Right renal pelvis (tissue), 4 donors: ENCODE data around the gene P3H2. TPM values are rescaled to one million over a fixed set of nuclear protein-coding genes. Genes with fewer than 3 reads are reported as not detected.

Source experiments
- DNase-seq, 4 donors: peaks; one replicate each; pipeline ENCODE4 v3.0.0-alpha.2; 2013; ENCODE audit warnings: low read depth in 4 of 4, low spot score in 3 of 4, missing footprints in 1 of 4
- polyA plus RNA-seq, 4 donors: library from polyadenylated mRNA; unstranded; fragments of 120-200 nt; gene quantifications; one replicate each; pipeline ENCODE4 v1.2.1, GENCODE V29; 2013; ENCODE audit not compliant: insufficient read length in 4 of 4

P3H2 gene
- polyA plus RNA-seq, 4 donors, result 84.2 to 128 (median 106) TPM

DNA sequence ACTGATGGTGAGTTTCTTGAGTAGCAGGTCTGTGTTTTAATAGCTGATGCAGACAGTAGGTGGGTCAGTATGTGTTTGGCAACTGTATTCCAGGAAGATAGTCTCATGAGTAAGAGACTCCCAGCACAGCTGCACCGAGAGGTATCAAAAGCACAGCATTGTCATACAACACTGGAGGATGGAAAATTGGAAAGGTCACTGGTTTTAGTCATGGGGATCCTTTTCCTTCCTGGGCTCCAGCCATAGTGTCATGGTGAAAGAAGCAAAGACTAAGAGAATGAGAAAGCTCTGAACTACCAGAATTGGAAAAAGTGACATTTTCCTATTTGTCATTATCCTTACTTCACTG lies 61.5 kb downstream of the P3H2 start:
- no peak for DNase-seq

DNA sequence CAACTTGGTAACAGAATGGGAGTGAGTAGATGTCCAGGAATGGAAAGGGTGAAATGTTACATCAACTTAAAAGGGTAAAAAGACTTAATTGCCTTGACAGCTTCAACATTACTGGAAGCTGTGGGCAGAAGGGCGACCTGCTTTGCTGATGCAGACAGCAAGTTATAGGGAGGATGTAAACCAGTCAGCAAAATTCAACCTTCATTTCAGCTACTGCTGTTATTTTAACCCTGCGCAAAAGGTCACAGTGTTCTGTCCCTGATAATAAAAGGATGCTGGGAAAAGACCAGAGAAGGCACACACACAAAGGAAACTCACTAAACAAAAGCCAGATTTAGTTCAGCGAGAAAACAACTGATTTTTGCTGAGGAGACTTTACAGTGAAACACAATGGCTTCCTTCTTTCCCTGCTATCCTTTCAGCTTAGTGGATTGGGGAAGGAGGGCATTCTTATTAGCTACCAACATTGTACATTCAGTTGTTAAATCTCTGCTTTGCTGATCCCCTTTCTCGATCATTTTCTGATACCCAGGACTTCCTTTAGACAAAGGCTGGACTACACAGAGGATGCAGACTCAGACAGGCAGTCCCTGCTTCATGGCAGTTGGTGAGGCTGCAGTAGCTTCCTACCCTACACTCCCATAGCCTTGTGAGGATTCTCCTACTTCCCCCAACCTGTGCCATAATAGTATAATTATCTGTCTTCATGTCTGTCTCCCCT lies 62.0 kb downstream of the P3H2 start:
- no peak for DNase-seq

DNA sequence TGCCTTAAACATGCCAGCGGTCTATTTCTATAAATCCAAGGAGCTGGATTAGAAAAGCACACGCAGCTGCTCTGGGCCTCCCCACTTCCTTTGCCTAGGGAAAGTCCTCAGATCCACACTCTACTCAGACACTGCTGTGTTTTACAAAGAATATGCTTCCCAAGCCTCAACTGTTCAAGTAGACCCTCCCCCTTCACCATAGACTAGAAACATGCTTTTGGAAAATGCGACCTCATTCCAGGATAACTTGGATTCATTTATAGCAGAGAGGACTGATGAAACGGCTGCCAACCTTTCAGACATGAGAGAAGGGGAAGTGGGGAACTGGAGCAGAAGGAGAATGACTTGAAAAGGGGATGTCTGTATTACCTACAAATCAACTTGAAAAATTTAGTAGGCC lies 64.0 kb downstream of the P3H2 start:
- no peak for DNase-seq

DNA sequence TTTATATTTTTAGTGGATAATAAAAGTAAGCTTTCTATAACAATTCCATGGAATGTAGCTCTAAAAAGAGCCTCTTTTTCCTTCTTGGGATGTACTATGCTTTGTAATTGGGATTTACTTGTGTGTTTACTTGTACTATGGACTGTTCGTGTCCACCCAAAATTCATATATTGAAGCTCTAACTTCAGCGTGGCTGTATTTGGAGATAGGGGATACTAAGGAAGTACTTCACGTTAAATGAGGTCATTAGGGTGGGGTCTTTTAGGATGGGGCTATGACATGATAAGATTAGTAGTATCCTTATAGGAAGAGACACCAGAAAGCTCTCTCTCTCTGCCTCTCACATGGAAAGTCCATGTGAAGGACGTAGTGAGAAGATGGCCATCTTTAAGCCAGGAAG lies 64.9 kb downstream of the P3H2 start:
- DNase-seq, result no peak

DNA sequence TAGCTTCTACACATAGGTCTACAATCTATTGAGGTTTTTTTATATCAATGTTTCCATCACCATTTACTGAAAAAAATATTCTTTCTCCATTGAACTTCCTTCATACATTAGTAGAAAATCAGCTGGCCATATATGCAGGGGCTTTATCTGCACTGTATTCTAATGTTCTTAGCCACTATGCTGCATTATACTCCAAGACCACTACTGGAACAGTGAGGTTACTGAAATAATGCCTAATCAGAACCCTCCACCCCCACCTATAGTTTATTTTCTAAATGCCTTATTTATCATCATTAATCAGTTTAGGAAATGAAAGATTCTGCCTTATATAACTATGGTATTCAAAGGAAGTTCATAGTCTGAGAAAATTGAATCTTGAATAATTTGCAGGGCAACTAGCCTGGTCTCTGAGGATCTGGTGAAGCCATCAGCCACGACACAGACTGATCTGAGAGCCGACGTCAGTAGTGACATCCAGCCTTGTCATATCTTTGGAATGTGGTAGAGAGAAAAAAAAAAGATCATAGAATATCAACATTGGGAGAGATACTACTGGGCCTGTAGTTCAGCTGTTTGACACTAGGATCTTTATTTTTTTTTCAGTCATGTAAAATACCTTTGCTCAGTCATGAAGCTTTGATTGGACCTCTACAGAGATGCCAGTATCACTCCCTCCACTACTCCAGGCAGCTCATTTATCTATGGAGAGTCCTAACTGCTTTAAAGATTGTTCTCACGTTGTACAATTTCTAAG lies 66.6 kb downstream of the P3H2 start:
- DNase-seq, result no peak

DNA sequence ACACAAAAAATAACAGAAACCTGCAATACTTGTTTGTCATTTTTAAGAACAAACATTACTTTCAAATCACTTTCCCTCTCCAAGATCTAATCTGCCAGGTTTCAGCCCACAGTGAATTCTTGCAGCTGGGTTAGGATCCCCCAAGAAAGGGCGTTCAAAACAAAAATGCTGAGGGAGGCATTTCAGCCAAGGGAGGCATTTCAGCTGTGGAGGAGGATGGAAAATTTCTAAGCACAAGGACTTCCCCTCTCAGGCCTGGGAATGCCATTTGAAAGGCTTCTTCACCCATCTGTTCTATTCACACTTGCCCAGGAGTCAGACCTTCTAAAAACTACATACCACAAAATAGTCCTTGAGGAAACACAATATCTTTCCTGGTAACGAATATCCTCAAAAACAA lies 69.1 kb downstream of the P3H2 start:
- DNase-seq, result no peak

DNA sequence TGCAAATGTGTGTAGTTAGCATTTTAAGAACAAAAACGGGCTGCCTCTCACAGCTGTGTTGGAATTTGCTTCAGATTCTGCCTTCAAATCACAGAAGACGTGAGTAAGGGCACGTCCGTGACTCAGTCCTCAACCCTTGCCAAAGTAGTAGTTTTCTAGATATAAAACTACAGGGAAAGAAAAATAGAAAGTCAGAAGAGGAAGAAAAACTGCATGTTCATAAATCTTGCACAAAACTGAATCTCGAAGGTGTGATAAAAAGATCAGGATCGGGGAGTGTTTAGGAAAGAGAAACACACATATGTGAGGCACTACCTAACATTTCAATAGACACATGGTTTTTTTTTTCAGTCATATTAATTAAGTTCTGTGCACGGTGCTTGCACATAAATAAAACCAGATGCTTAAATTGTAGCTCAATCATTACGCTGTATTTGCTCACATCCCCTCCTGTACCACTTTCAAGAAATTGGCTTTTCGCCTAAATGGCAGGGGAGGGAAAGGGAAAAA lies 71.7 kb downstream of the P3H2 start:
- no peak for DNase-seq

DNA sequence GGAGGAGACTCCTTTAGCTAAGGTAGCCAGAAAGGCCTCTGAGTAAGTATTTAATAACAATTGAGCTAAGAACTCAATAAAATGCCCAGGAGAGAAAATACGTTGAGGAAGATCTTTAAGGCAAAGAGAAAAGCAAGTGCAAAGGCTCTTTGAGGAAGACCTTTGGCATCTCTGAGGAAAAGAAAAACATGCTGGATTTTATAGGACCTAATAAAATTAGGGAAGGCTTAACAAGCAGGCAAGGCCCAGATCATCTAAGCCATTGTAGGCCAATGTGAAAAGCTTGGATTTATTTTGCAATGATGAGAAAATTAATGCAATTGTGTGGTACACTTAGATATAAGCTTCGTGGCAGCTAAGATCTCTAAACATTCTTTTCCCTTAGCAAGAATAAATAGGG lies 75.7 kb downstream of the P3H2 start:
- no peak for DNase-seq

DNA sequence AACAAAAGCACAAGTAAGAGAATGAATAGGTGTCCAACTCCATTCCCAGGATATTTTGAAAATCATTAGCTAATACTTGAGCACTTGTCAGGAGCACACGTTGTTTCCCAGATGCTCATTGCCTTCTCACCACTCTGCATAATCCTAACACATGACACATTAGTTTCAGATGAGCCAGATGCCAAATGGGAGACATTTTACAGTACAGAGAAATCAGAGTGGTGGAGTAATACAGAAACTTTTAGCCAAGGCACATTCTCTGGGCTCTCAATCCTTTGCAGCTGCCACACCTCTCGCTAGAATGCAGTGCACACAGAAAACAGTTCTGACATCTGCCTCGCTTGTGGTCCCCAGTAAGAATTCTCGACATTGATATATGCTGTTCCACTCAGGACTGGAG lies 76.6 kb downstream of the P3H2 start:
- DNase-seq, result no peak

DNA sequence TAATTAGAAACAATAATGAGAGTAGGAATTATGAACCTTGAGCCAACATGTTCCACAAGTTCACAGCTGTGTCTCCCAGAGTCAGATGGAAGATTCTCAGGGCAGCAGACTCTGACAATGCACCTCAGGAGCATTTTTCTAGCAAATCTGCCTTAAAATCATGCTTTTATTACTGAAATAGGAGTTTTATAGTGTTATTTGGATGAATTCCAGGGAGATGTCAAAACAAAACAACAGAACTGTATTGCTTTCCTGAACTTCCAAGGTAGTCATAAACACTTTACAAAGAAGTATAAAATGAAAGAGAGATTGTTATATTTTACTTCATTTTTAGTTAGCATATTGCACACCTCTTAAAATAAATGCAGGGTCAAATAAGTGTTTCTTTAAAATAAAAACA lies 77.0 kb downstream of the P3H2 start:
- DNase-seq, result no peak

DNA sequence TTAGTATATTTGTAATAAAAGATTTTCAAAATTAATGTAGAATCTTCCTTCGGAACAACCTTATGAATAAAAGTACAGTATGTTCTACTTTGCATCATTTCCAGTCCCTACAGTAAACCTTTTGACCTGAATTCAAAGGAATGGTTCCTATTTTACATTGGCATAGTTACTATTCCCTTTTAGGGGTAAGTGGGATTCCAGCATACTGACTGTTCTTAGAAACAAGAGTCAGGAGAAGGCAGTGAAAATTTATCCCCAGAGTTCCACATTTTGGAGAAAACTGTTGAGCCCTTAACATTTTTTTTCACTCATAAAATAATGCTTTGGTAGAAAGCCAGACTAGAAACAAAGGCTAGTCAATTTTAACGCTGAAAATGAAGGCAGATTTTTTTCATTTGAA lies 78.1 kb downstream of the P3H2 start:
- DNase-seq, result no peak

DNA sequence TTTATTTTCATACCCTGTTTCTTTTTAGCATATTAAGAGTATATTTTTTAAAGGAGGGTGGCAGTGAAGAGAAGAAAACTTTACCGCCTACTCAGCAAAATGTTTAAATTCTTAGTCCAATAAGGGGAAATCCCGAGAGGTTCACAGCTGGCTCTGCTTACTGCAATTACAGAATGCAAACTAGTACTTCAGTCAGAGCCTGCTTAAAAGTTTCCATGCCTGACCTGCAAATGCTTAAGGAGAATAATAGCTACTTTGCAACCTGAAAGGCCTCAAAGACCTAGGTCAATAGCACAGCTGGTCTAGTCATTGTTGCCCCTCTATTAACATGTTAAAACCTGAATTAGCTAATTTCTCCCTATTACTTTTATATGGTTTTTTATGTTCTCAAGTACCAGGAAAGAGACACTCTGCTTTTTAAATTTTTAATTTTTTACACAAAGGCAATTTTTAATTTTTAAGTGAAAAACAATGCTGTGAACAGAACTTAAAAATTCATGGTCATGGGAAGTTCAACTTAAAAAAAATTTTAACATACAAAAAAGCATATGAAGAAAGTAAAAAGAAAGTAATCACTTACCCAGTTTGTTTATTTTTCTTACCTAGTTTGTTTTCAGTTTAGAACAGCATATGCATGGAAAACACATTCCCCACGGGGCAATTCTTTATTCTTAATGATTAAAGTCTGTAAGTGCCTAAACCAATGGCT lies 79.2 kb downstream of the P3H2 start:
- DNase-seq, result no peak

DNA sequence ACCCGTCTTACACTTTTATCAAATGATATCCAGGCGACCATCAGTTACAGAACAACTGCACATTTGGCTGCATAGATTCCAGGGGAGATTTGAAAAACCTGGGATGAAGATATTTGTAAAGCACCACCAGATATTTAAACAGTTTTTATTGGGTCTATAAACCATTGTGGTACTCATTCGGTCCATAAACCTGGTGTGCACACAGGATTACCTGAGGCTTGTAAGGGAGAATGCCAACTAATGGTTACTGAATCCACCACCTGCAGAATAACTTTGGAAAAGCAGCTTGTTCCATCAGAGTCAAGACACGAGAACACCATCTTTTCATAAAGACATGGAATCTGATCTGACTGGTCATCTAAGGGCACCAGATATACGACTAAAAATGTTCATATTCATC lies 80.6 kb downstream of the P3H2 start:
- no peak for DNase-seq

DNA sequence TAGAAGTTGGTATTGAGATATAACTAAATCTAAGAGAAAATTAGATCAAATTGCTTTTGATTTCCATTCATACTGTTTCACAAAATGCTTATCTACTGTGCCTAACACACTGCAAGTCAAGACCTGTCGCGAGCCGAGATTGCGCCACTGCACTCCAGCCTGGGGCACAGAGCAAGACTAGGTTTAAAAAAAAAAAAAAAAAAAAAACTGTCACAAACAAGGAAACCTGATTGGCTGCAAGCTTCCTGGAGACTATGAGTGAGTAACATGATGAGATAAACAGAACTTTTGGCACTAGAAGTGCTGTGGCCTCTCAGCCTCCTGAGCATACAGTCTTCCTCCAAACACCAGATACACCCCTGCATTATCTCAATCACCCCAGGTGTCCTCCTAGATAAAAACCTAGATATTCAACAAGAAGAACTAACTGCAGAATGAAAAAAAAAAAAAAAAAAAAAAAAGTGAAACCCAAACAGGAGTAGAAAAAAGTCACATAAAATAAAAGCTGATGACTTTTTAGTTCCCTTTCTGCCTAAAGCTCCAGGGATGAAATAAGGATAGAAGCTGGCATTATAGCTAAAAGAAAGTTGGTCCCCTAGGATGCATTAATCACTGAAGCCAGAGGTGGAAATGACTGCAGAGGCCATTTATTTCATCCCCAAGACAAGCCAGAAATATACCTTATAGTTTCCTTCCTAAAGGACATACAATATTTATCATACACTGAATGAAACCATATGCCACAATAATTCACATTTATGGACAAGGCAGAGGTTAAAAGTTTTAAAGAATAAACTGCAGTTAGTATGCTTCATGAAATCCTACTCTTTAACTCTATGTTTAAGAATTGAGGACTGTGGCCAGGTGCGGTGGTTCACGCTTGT lies 82.4 kb downstream of the P3H2 start:
- DNase-seq, result no peak

DNA sequence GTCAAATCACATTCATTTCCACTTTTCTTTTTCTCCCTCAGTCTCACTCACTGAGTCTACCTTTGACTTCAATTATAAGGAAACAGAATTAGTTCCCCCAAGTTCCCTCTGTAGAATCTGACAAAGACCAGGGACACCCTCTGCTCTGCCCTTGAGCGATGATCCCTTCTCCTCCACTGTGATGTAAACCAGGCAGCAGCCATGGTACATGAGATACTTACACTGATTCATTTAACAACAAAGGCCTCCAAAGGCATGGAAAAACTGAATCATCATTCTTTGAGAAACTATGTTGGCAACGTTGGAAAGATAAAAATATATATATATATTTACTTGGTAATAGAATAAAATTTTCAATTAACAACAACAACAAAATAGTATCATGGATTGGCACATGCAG lies 84.1 kb downstream of the P3H2 start:
- no peak for DNase-seq

DNA sequence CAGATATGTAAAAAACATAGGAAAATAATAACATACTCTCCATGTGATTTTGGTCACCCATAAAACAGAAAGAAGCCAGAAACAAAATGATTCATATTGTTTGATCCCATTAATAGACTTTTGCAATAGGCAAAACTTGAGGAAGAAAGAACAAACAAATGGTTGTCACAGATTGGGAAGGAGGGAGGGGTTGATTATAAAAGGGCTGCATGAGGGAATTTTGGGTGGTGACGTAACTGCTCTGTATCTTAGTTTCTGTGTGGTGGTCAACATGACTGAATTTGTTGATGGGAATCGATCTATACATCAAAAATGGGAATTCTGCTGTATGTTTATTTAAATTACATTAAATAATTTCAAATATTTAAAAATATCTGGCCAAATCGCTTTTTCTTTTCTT lies 86.3 kb downstream of the P3H2 start:
- DNase-seq, result no peak

DNA sequence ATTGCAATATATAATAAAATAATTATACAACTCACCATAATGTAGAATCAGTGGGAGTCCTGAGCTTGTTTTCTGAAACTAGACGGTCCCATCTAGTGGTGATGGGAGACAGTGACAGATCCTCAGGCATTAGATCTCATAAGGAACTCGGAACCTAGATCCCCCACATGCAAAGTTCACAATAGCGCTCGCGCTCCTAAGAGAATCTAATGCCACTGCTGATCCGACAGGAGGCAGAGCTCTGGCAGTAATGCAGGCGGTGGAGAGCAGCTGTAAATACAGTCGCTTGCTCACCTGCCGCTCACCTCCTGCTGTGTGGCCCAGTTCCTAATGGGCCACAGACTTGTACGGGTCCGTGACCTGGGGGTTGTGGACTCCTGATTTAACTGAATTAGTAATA lies 87.8 kb downstream of the P3H2 start:
- no peak for DNase-seq

DNA sequence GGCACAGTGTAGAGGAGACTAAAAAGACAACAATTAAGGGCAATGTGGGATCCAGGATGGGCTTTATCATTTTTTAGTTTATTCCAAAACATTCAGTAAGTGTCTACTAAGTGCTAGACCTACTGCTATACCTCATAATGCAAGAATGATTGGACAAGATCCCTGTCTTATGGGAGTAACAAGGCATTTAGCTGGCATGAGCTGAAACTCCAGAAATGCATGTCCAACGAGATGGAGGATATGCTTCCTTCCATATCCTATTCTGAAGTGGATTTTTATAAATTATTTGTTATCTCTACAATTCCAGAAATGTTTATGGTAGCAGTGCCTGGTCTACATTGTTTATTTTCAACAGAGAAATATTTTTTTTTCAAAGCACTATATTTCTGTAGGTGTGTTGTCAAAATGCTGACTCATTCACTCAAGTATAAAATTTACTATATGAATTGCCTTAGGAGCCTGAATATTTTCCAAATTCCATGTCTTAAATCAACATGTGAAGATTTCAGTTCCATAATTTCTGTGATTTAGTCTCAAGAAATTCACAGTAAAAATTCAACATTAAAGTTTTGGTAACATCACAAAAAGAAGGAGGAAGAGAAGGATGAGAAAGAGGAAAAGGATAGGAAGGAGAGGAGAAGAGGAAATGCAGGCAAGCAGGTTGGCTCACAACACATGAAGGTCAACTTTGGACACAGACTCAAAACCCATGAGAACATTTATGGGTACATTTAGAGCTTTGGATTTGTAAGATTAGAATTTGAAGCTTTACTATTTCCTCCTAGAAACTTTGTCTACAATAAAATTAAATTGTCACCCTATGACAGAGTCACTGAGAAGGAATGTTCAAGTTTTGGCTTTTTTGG lies 88.6 kb downstream of the P3H2 start:
- no peak for DNase-seq

DNA sequence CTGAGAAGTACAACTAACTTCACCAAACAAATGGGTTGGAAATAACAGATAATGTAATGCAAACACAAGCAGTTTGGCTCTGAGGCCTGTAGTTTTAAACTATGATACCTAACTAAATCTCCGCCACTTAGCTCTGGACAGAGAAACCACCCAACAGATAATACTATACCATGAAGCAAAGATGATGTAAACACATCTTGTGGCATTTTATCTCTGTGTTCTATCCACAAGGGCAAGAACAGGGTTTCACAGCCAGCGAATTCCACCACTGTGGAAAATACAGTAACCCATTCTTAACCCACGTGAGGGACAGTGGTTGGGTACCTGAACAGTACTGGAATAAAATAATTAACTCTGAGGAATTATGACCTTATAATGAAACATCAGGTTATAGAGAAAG lies 93.6 kb downstream of the P3H2 start:
- no peak for DNase-seq

DNA sequence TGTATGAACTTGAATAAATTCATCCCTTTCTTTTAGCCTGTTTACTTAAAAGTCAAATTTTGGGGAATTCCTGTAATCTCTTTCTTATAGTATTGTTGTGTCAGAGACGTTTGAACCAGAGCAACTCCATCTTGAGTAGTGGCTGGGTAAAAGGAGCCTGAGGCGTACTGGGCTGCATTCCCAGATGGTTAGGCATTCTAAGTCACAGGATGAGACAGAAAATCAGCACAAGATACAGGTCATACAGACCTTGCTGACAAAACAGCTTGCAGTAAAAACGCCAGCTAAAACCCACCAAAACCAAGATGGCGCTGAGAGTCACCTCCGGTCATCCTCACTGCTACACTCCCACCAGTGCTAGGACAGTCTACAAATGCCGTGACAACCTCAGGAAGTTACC lies 94.5 kb downstream of the P3H2 start:
- no peak for DNase-seq
